Measurements from ENCODE around the gene BMERB1.

BMERB1 gene

GRCh38 chr16:15526731-15527130, 92.3 kb downstream of the BMERB1 start:
- TF ChIP-seq CTCF (IDR thresholded peaks at IDR 0.05; ENCODE audit: low read depth, low read length), result no peak
- H3K4me3 ChIP-seq (replicated peaks in 1 of 2; ENCODE audit: low read depth in 2 of 2, low read length in 2 of 2), result no peak overlapping the region
- no peak for DNase-seq (ENCODE audit: low read depth in 2 of 2)

- DNase-seq (ENCODE audit: low read depth in 2 of 2), result no peak
- no peak overlapping the region for H3K4me3 ChIP-seq (replicated peaks in 1 of 2; ENCODE audit: low read depth in 2 of 2, low read length in 2 of 2)
- no peak for TF ChIP-seq CTCF (IDR thresholded peaks at IDR 0.05; ENCODE audit: low read depth, low read length)
These were observed 95.3 kb downstream of the BMERB1 start for GRCh38 chr16:15529673-15530072.

- TF ChIP-seq CTCF (IDR thresholded peaks at IDR 0.05; ENCODE audit: low read depth, low read length), result no peak
- no peak overlapping the region for H3K4me3 ChIP-seq (replicated peaks in 1 of 2; ENCODE audit: low read depth in 2 of 2, low read length in 2 of 2)
- no peak for DNase-seq (ENCODE audit: low read depth in 2 of 2)
These were observed 95.7 kb downstream of the BMERB1 start for GRCh38 chr16:15530085-15530484.

- H3K4me3 ChIP-seq (replicated peaks in 1 of 2; ENCODE audit: low read depth in 2 of 2, low read length in 2 of 2), result no peak overlapping the region
- DNase-seq (ENCODE audit: low read depth in 2 of 2), result no peak
These were observed 98.4 kb downstream of the BMERB1 start for GRCh38 chr16:15532825-15533224.

GRCh38 chr16:15533386-15533785, 99.0 kb downstream of the BMERB1 start:
- no peak for TF ChIP-seq CTCF (IDR thresholded peaks at IDR 0.05; ENCODE audit: low read depth, low read length)
- H3K4me3 ChIP-seq (replicated peaks in 1 of 2; ENCODE audit: low read depth in 2 of 2, low read length in 2 of 2), result no peak overlapping the region
- no peak for DNase-seq (ENCODE audit: low read depth in 2 of 2)

More at GRCh38 chr16:15532825-15533224, 98.4 kb downstream of the BMERB1 start:
- no peak for TF ChIP-seq CTCF (IDR thresholded peaks at IDR 0.05; ENCODE audit: low read depth, low read length)

GRCh38 chr16:15535772-15536171, 101.4 kb downstream of the BMERB1 start:
- H3K4me3 ChIP-seq (replicated peaks in 1 of 2; ENCODE audit: low read depth in 2 of 2, low read length in 2 of 2), result no peak overlapping the region
- DNase-seq (ENCODE audit: low read depth in 2 of 2), result no peak
- TF ChIP-seq CTCF (IDR thresholded peaks at IDR 0.05; ENCODE audit: low read depth, low read length), result no peak

- TF ChIP-seq CTCF (IDR thresholded peaks at IDR 0.05; ENCODE audit: low read depth, low read length), result no peak
- no peak for DNase-seq (ENCODE audit: low read depth in 2 of 2)
- no peak overlapping the region for H3K4me3 ChIP-seq (replicated peaks in 1 of 2; ENCODE audit: low read depth in 2 of 2, low read length in 2 of 2)
These were observed 102.5 kb downstream of the BMERB1 start for GRCh38 chr16:15536843-15537242.

Measured in cardiac fibroblast (primary cell).